GM18508 (cell line): ENCODE results near the gene PLVAP.
A peak's percentile ranks its signal among the peaks of the same experiment; 100 is the strongest.
"Not testable (repeated sequence)": the region's sequence is repeated elsewhere in the genome, so short reads cannot be mapped to it uniquely, and the experiment has no call there.

Experiments
- ATAC-seq: cut with Tn5 transposase; IDR thresholded peaks from one replicate; pipeline ENCODE4 v1.9.1; 2021; ENCODE audit warnings: moderate number of reproducible peaks; ENCODE audit not compliant: insufficient read depth, unreplicated experiment

Gene PLVAP

GRCh38 chr19:17402982-17403855 lies 26.1 kb upstream of the PLVAP start:
- ATAC-seq = no peak

- no peak for ATAC-seq
Measured at GRCh38 chr19:17401628-17402027, 24.5 kb upstream of the PLVAP start.

- ATAC-seq = no peak
Measured at GRCh38 chr19:17398902-17399527, 21.9 kb upstream of the PLVAP start.

GRCh38 chr19:17394891-17395415 lies 17.8 kb upstream of the PLVAP start:
- ATAC-seq = no peak

GRCh38 chr19:17393914-17394313 lies 16.8 kb upstream of the PLVAP start, which contains the start of gene CCDC194:
Gene CCDC194 (minus strand): TSS chr19:17394196. CDS start chr19:17394158, 38 bp downstream.
- ATAC-seq = no peak

GRCh38 chr19:17393002-17393401 lies 15.9 kb upstream of the PLVAP start:
- ATAC-seq = no peak

- no peak for ATAC-seq
Measured at GRCh38 chr19:17391371-17392151, 14.4 kb upstream of the PLVAP start.

GRCh38 chr19:17390665-17391370 lies 13.7 kb upstream of the PLVAP start:
- ATAC-seq = no peak

GRCh38 chr19:17389957-17390664 lies 13.0 kb upstream of the PLVAP start:
- no peak for ATAC-seq

- no peak for ATAC-seq
Measured at GRCh38 chr19:17389288-17389687, 12.1 kb upstream of the PLVAP start.

- no peak for ATAC-seq
Measured at GRCh38 chr19:17385878-17386611, 8.9 kb upstream of the PLVAP start.

- no peak for ATAC-seq
Measured at GRCh38 chr19:17380426-17381138, 3.4 kb upstream of the PLVAP start.

- no peak for ATAC-seq
Measured at GRCh38 chr19:17379221-17379631, 2.1 kb upstream of the PLVAP start.

- no peak for ATAC-seq
Measured at GRCh38 chr19:17378271-17378670, 1.1 kb upstream of the PLVAP start.

- peak; percentile 71 for ATAC-seq
Measured at GRCh38 chr19:17370026-17370587, 7.0 kb downstream of the PLVAP start.

GRCh38 chr19:17365361-17365760 lies 11.8 kb downstream of the PLVAP start:
- ATAC-seq = no peak

- not testable (repeated sequence) for ATAC-seq
Measured at GRCh38 chr19:17363852-17364605, 13.1 kb downstream of the PLVAP start.
